Right cardiac atrium (tissue), 5 donors: ENCODE measurements around the gene PROSER1. TPM values are rescaled to one million over a fixed set of nuclear protein-coding genes. Genes with fewer than 3 reads are reported as not detected.
"Not testable (repeated sequence)": the region's sequence is repeated elsewhere in the genome, so short reads cannot be mapped to it uniquely, and the experiment has no call there.

ENCODE experiments used
- ATAC-seq, 2 donors: fragments of 200-7000 bp; cut with Tn5 transposase; one replicate each; pipeline versions ENCODE4 v1.8.0 to v1.9.1; 2020; ENCODE audit warnings: moderate library complexity in 2 of 2, mild to moderate bottlenecking in 1 of 2
- DNase-seq, 3 donors: peaks; one replicate each; pipeline ENCODE4 v3.0.0-alpha.2; 2020
- H3K27ac ChIP-seq: one replicate; pipeline ENCODE4 v1.5.1; 2013; ENCODE audit warnings: mild to moderate bottlenecking, low read length, control low read depth, moderate library complexity
- H3K27me3 ChIP-seq: one replicate; pipeline ENCODE4 v1.6.1; 2013; ENCODE audit not compliant: control insufficient read depth, insufficient read depth
- H3K4me1 ChIP-seq: one replicate; pipeline ENCODE4 v1.6.1; 2013; ENCODE audit warnings: low read length; ENCODE audit not compliant: control insufficient read depth, insufficient read depth
- H3K4me3 ChIP-seq: one replicate; pipeline ENCODE4 v1.5.1; 2013; ENCODE audit warnings: low read length, control low read depth
- H3K9me3 ChIP-seq: one replicate; pipeline ENCODE4 v1.6.1; 2013; ENCODE audit warnings: low read length; ENCODE audit not compliant: control insufficient read depth
- WGBS: extraction: QIAGEN DNeasy Blood & Tissue Kit; methylation state at CpG from one replicate; pipeline ENCODE4 v1.1.7; 2013; 5-methylcytosine and 5-hydroxymethylcytosine counted together
- intact Hi-C, 4 donors: fragments of 100-400 bp; cut with DNase I; formaldehyde crosslinking; loops; one replicate each; pipeline versions ENCODE4 v1.11.0 to v1.14.0; 2022 to 2023
- long read RNA-seq, 4 donors: library from polyadenylated mRNA; unstranded; transcript quantifications; one replicate each; pipeline ENCODE4 v2.0.0, GENCODE V29; 2020 to 2021
- polyA plus RNA-seq: library from polyadenylated mRNA; stranded (reverse); fragments of 200-250 nt; gene quantifications from one replicate; pipeline ENCODE4 v1.2.3, GENCODE V29; 2013
- total RNA-seq, 4 donors: library from RNA; stranded (reverse); fragmentation: NEBNext Ultra II Directional; extraction: Animal tissue kit (Norgen Biotek cat#: 25700); gene quantifications; one replicate each; pipeline ENCODE4 v1.2.1, GENCODE V29; 2021
- donor health status: healthy with polysubstance abuse.
- donor health status: DM: no; HTN: yes; CAD: no.
- donor health status: DM: no; HTN: no; CAD: no.
- donor health status: DM: no; HTN: yes; CAD: no; lungs with severe emphysema.
- donor health status: DM: yes; HTN: yes; CAD: no.

Gene PROSER1
- total RNA-seq (10 to 100 TPM; 10.4 to 15.6 (median 14.6) TPM), polyA plus RNA-seq (6.5 TPM)
- long read RNA-seq, donor 1, partial matches to known transcripts = 2 of 3 reads
- long read RNA-seq, donor 1, other reads (novel, unspliced or antisense) = 1 of 3 reads
- long read RNA-seq, donor 2, full-length matches to known transcripts = 2 of 3 reads
- long read RNA-seq, donor 2, partial matches to known transcripts = 0 of 3 reads
- long read RNA-seq, donor 2, other reads (novel, unspliced or antisense) = 1 of 3 reads
- long read RNA-seq, donor 3, partial matches to known transcripts = 4 of 7 reads
- long read RNA-seq, donor 3, other reads (novel, unspliced or antisense) = 3 of 7 reads
- long read RNA-seq, donor 4 = 0 reads

DNA sequence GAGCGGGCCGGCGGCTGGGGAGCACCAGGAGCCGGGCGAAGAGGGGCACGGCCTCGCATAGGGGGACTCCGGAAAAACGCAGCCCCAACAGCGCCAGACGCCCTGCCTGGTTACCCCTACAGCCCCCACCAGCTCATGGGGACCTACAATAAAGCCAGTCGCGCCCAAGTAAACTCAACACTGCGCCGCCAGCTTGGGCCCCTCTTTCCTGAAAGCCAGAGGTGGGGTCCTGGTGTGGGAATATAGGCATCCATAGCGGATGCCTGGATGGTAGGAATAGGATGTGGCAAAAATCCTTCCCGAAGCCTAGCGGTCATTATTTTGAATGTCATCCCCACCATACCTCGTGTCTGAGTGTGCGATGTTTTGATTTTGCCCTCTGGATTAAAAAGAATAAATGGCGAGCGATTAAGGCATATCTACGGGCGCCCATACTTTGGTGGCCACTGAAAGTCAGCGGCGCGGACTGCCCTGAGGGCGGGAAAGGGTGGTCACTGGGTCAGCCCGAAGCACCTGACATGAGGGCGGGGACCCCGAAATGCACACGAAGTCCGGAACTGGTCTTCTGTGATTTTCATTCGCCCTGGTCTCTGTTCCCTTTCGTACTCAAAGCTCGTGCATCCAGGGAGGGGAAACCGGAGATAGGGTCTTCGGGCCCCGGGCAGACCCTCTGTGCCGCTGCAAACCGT lies at the start of gene PROSER1, which contains the start of gene NHLRC3:
TSS of gene PROSER1 (minus strand) at position 210 of the 689 bp plus-strand sequence. CDS start 847 bp downstream, outside the sequence.
TSS of gene NHLRC3 (plus strand) at position 577 of the 689 bp plus-strand sequence. CDS start 184 bp downstream, outside the sequence.
- peaks cover 2% of the 10 kb centered on the region for H3K4me1 ChIP-seq
- H3K27me3 ChIP-seq = no peaks in the 10 kb centered on the region
- WGBS = under 1% methylated on average over 41 of the region's 41 CpGs
- ATAC-seq (peak; percentile 98), DNase-seq (peak; percentile 93 to 97 (median 97))
- intact Hi-C loops = no loop called here
- peak within 1 kb of the TSS; percentile 80 for H3K27ac ChIP-seq
- peak within 1 kb of the TSS; percentile 93 for H3K4me3 ChIP-seq
- H3K9me3 ChIP-seq = no peaks in the 10 kb centered on the region

DNA sequence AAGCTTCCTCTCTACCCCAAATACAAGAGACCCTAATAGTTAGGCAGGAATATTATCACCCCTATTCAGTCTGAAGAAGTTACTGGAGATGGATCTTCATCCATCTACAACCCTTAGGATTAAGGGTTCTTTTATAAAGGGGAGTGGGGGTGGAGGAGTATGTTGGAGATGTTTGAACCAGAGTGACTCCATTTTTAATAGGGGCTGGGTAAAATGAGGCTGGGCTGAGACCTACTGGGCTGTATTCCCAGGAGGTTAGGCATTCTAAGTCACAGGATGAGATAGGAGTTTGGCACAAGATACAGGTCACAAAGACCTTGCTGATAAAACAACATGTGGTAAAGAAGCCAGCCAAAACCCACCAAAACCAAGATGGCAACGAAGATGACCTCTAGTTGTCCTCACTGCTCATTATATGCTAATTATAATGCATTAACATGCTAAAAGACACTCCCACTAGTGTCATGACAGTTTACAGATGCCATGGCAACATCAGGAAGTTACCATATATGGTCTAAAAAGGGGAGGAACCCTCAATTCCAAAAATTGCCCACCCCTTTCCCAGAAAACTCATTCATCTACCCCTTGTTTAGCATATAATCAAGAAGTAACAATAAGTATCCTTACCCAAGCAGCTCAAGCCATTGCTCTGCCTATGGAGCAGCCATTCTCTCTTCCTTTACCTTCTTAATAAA lies 48.5 kb upstream of the PROSER1 start:
- not testable (repeated sequence) for DNase-seq, ATAC-seq

DNA sequence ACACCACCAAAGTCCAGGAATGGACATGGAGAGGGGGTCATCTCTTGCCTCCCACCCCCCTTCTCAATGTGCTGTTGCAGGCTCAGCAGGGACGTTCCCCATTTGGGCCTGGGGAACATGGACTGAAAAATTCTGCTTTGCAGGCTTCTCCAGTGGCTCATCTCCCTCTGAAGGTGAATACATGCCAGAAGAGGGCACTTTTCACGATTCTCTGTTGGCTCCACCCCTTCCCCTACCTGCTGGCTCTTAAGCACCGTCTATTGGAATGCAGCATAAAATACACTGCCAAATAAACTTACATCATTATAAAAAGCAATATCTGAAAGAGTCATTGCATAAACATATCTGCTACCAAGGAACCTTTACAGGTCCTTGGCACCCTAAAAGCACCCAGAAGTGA lies 36.1 kb upstream of the PROSER1 start:
- intact Hi-C loops = no loop called here
- Histone ChIP-seq H3K4me1 (no peaks in the 10 kb centered on the region), H3K27me3 (no peaks in the 10 kb centered on the region), H3K4me3 (no peak overlapping the region), H3K27ac (no peak overlapping the region), H3K9me3 (no peaks in the 10 kb centered on the region)
- ATAC-seq = no peak
- 56% methylated on average over 3 of the region's 3 CpGs for WGBS
- no peak for DNase-seq

More for the DNA sequence above, 48.5 kb upstream of the PROSER1 start:
- H3K27ac ChIP-seq, H3K4me3 ChIP-seq, H3K27me3 ChIP-seq, H3K4me1 ChIP-seq, H3K9me3 ChIP-seq, intact Hi-C loops: not testable (repeated sequence)
- WGBS = 67% methylated on average over 1 of the region's 1 CpG

DNA sequence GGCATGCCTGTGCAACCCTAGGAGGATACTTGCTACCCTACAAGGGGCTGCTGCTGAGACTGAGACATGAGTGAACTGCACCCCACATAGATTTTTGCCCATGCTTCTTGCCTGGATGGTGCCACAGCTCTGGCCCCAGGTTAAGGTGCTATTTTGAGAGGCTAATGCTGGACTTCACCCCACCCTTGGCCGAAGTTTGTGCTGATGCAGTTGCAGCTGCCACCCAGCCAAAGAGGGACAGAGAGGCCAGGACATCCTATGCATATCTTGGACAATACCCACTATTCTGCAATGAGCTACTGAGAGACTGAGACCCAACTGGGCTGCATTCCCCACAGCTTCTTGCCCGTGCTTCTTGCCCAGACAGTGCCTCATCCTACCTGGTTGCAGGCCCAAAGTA lies 35.0 kb upstream of the PROSER1 start:
- WGBS = 73% methylated on average over 2 of the region's 2 CpGs
- no peak overlapping the region for H3K27ac ChIP-seq
- no peak overlapping the region for H3K4me3 ChIP-seq
- ATAC-seq (no peak), DNase-seq (no peak)
- no peaks in the 10 kb centered on the region for H3K9me3 ChIP-seq
- no peaks in the 10 kb centered on the region for H3K27me3 ChIP-seq
- intact Hi-C loops = no loop called here
- H3K4me1 ChIP-seq = no peaks in the 10 kb centered on the region

DNA sequence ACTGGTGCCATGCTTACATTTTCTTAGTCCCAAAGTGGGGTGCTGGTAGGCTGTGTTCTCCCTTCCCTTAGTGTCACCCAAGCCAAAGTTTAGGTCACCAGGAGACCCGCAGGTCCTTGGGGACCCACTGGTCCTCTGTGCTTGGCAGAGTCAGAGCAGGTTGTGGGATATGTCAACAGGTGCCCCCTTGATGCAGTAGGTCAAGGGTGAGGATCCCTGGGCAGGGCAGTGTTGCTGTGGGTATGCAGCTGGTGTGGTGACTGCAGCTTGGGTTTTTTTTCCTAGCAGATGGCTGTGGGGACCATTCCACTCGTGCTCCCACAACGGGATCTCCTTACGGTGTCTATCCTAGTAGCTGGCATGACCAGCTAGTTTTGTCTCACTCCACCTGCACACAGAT lies 24.1 kb upstream of the PROSER1 start:
- no peaks in the 10 kb centered on the region for H3K27me3 ChIP-seq
- no peaks in the 10 kb centered on the region for H3K4me1 ChIP-seq
- 95% methylated on average over 4 of the region's 4 CpGs for WGBS
- intact Hi-C loops = no loop called here
- H3K27ac ChIP-seq = no peak overlapping the region
- ATAC-seq (no peak), DNase-seq (no peak)
- H3K9me3 ChIP-seq = no peaks in the 10 kb centered on the region
- no peak overlapping the region for H3K4me3 ChIP-seq

DNA sequence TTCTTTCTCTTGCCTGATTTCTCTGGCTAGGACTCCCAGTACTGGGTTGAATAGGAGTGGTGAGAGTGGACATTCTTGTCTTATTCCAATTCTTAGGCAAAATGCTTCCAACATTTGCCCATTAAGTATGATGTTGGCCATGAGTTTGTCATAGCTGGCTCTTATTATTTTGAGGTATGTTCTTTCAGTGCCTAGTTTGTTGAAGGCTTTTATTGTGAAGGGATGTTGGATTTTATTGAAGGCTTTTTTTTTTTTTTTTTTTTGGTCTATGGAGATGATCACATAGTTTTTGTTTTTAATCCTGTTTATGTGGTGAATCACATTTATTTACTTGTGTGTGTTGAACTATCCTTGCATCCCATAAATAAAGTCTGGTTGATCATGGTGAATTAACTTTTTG lies 20.2 kb upstream of the PROSER1 start:
- H3K27me3 ChIP-seq = no peaks in the 10 kb centered on the region
- no peaks in the 10 kb centered on the region for H3K4me1 ChIP-seq
- H3K4me3 ChIP-seq = no peak overlapping the region
- no peak for ATAC-seq
- H3K9me3 ChIP-seq = no peaks in the 10 kb centered on the region
- intact Hi-C loops = no loop called here
- no peak overlapping the region for H3K27ac ChIP-seq
- no peak for DNase-seq

DNA sequence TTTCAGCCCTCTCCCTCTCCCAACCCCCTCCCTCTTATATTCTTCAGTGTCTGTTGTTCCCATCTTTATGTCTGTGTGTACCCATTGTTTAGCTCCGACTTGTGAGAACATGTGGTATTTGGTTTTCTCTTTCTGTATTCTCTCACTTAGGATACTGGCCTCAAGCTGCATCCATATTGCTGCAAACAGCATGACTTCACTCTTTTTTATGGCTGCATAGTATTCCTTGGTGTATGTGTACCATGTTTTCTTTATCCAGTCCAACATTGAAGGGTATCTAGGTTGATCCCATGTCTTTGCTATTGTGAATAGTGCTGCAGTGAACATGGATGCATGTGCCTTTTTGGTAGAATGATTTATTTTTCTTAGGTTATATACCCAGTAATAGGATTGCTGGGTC lies 18.1 kb upstream of the PROSER1 start:
- DNase-seq (no peak), ATAC-seq (no peak)
- Histone ChIP-seq H3K27ac (no peak overlapping the region), H3K4me1 (no peaks in the 10 kb centered on the region), H3K4me3 (no peak overlapping the region), H3K27me3 (no peaks in the 10 kb centered on the region), H3K9me3 (no peaks in the 10 kb centered on the region)
- intact Hi-C loops = no loop called here
- 100% methylated on average over 1 of the region's 1 CpG for WGBS

DNA sequence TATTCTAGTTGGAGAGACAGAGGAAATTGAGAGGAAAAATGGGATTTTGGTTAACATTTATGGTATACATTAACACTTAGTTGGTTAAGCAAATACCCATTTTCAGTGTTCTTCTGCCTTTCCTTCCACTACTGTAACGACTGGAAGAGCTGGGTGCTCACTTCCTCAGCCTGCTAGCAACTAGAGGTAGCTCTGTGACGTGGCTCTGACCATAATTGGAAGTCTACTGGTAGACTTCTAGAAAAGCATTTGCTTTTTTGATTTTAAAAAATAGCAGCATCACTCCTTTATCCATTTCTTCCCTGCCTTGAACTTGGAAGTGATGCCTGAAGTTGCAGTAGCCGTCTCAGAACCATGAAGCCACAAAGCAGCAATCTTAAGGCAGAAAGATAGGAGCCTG lies 16.2 kb upstream of the PROSER1 start:
- ATAC-seq (no peak), DNase-seq (no peak)
- Histone ChIP-seq H3K27ac (no peak overlapping the region), H3K4me3 (no peak overlapping the region), H3K4me1 (no peaks in the 10 kb centered on the region), H3K9me3 (no peaks in the 10 kb centered on the region), H3K27me3 (no peaks in the 10 kb centered on the region)
- 73% methylated on average over 3 of the region's 3 CpGs for WGBS
- intact Hi-C loops = loop anchor here in 3 of 4 donors (5.0 kb wide), 2 partner anchors 558 to 563 kb away; no protein-coding TSS in a partner anchor

DNA sequence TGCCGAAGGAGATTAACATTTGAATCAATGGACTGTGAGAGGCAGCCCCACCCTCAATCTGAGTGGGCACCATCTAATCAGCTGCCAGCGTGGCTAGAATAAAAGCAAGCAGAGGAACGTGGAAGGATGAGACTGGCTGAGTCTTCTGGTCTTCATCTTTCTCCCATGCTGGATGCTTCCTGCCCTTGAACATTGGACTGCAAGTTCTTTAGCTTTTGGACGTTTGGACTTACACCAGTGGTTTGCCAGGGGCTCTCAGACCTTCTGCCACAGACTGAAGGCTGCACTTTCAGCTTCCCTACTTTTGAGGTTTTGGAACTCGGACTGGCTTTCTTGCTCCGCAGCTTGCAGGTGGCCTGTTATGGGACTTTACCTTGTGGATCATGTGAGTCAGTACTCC lies 15.1 kb upstream of the PROSER1 start:
- DNase-seq (no peak), ATAC-seq (no peak)
- 77% methylated on average over 6 of the region's 6 CpGs for WGBS
- intact Hi-C loops = loop anchor here in 3 of 4 donors (5.0 kb wide), 2 partner anchors 559 to 564 kb away; no protein-coding TSS in a partner anchor
- Histone ChIP-seq H3K27me3 (no peaks in the 10 kb centered on the region), H3K4me3 (no peak overlapping the region), H3K4me1 (no peaks in the 10 kb centered on the region), H3K27ac (no peak overlapping the region), H3K9me3 (no peaks in the 10 kb centered on the region)

DNA sequence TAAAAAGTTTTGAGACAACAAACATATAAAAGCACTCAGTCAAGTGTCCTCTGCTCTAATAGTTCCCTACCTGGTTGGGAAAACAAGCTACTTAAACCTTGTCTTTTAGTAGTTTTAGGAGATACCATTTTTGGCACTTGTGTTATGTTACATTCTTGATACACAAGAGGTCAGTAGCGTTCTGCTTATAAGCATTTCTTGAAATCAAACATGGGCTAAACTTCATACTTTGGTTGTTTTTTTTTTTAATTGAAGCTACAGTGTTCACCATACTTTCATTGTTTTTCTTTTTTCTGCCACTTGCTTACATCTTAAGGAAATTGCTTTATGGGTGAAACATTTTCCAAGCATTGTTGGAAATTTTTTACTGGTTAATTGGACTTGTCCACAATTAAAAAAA lies 13.3 kb upstream of the PROSER1 start:
- WGBS = 25% methylated on average over 1 of the region's 1 CpG
- no peaks in the 10 kb centered on the region for H3K4me1 ChIP-seq
- H3K9me3 ChIP-seq = no peaks in the 10 kb centered on the region
- H3K27ac ChIP-seq = no peak overlapping the region
- ATAC-seq (no peak), DNase-seq (no peak)
- H3K4me3 ChIP-seq = no peak overlapping the region
- no peaks in the 10 kb centered on the region for H3K27me3 ChIP-seq
- intact Hi-C loops = loop anchor here in 3 of 4 donors (5.0 kb wide), 2 partner anchors 561 to 566 kb away; no protein-coding TSS in a partner anchor

DNA sequence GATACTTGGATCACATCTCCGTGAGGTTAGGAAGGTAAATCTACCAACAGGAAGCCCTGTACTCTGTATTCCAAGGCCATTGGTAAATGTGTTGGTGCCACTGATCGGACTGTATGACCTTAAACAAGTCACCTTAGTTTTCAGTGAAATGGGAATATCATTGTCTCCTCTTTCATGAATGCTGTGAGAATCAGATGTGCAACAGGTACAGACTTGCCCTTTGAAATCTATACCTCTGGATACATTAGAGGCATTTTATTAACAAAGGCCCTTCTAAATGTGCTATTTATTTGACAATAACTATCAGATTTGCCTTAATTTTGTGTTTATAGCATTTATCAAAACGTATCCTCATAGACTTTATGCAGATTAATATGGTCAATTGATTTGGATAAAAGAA lies 11.4 kb upstream of the PROSER1 start:
- no peaks in the 10 kb centered on the region for H3K9me3 ChIP-seq
- no peaks in the 10 kb centered on the region for H3K4me1 ChIP-seq
- H3K27me3 ChIP-seq = no peaks in the 10 kb centered on the region
- DNase-seq = no peak
- no peak overlapping the region for H3K27ac ChIP-seq
- 90% methylated on average over 3 of the region's 3 CpGs for WGBS
- no peak overlapping the region for H3K4me3 ChIP-seq
- ATAC-seq = no peak
- intact Hi-C loops = loop anchor here in 2 of 4 donors (5.0 to 10.0 kb wide), 2 partner anchors 216 to 568 kb away; no protein-coding TSS in a partner anchor
